Testis (tissue), 2 donors: ENCODE data around the gene OSBPL8.

Experiments used
- CTCF ChIP-seq, 3 experiments: fragments of 450-650 bp in 2 of 3; fragments of 200-600 bp in 1 of 3; sonication (generic) in 1 of 3; IDR thresholded peaks; one replicate each; pipeline ENCODE4 v1.5.1; 2016 to 2019; ENCODE audit warnings: antibody characterized with exemption in 3 of 3, mild to moderate bottlenecking in 2 of 3, moderate library complexity in 1 of 3
- POLR2A ChIP-seq: fragments of 450-650 bp; IDR thresholded peaks from one replicate; pipeline ENCODE4 v1.6.1; 2017; ENCODE audit warnings: antibody characterized with exemption, mild to moderate bottlenecking, moderate library complexity

GRCh38 chr12:76520348-76520747 lies 39.2 kb downstream of the OSBPL8 start:
- no peak for TF ChIP-seq CTCF (IDR thresholded peaks at IDR 0.05)
- TF ChIP-seq POLR2A, result no peak
